ENCODE results near the gene NRG3. TPM values are rescaled to one million over a fixed set of nuclear protein-coding genes. Genes with fewer than 3 reads are reported as not detected.

NRG3 gene
- total RNA-seq, 2 donors from 2014 or later = 1.7 to 2.3 TPM

- Mint-ChIP-seq H3K4me1 (peaks cover 7% of the 10 kb centered on the region), H3K9me3 (no peaks in the 10 kb centered on the region), H3K36me3 (ENCODE audit: low read depth) (no peaks in the 10 kb centered on the region), H3K27me3 (ENCODE audit: insufficient read depth) (no peaks in the 10 kb centered on the region), H3K4me3 (no peak overlapping the region), H3K27ac (no peak overlapping the region)
- Histone ChIP-seq H3K36me3 (ENCODE audit: control insufficient read depth, insufficient read depth, low read length) (no peaks in the 10 kb centered on the region), H3K4me3 (ENCODE audit: low read length) (no peak overlapping the region), H3K9ac (ENCODE audit: extremely low read depth, low read length, poor library complexity, severe bottlenecking) (no peak overlapping the region), H3K4me1 (ENCODE audit: control insufficient read depth, insufficient read depth, low read length) (peaks cover 9% of the 10 kb centered on the region), H3K27me3 (ENCODE audit: control insufficient read depth, insufficient read depth, low read length, poor library complexity, severe bottlenecking) (no peaks in the 10 kb centered on the region), H3K27ac (ENCODE audit: low read depth, low read length) (no peak overlapping the region), H3K9me3 (ENCODE audit: control insufficient read depth, low read length) (no peaks in the 10 kb centered on the region)
- 90 to 100% methylated on average over 1 to 2 of the region's 2 CpGs for WGBS, 2 experiments (ENCODE audit: insufficient coverage in 1 of 2, insufficient read length in 1 of 2)
- DNase-seq = no peak
- no peak for TF ChIP-seq CTCF (conservative IDR thresholded peaks at IDR 0.05)
Measured at GRCh38 chr10:81900989-81901388, 26.0 kb downstream of the NRG3 start.

GRCh38 chr10:81903472-81903871 is 28.5 kb downstream of the NRG3 start:
- Histone ChIP-seq H3K36me3 (ENCODE audit: control insufficient read depth, insufficient read depth, low read length) (no peaks in the 10 kb centered on the region), H3K27me3 (ENCODE audit: control insufficient read depth, insufficient read depth, low read length, poor library complexity, severe bottlenecking) (no peaks in the 10 kb centered on the region), H3K27ac (ENCODE audit: low read depth, low read length) (no peak overlapping the region), H3K9me3 (ENCODE audit: control insufficient read depth, low read length) (no peaks in the 10 kb centered on the region), H3K4me3 (ENCODE audit: low read length) (no peak overlapping the region), H3K9ac (ENCODE audit: extremely low read depth, low read length, poor library complexity, severe bottlenecking) (no peak overlapping the region), H3K4me1 (ENCODE audit: control insufficient read depth, insufficient read depth, low read length) (peaks cover 3% of the 10 kb centered on the region)
- H3K27me3 Mint-ChIP-seq (ENCODE audit: insufficient read depth) = no peaks in the 10 kb centered on the region
- no peak overlapping the region for H3K4me3 Mint-ChIP-seq
- no peaks in the 10 kb centered on the region for H3K9me3 Mint-ChIP-seq
- no peak overlapping the region for H3K27ac Mint-ChIP-seq
- H3K4me1 Mint-ChIP-seq = peaks cover 8% of the 10 kb centered on the region
- TF ChIP-seq CTCF (conservative IDR thresholded peaks at IDR 0.05) = no peak
- WGBS, 2 experiments (ENCODE audit: insufficient coverage in 1 of 2, insufficient read length in 1 of 2) = 93 to 100% methylated on average over 3 to 4 of the region's 4 CpGs
- H3K36me3 Mint-ChIP-seq (ENCODE audit: low read depth) = no peaks in the 10 kb centered on the region
- DNase-seq = no peak

- H3K9me3 ChIP-seq (ENCODE audit: control insufficient read depth, low read length) = no peaks in the 10 kb centered on the region
- Mint-ChIP-seq H3K4me3 (no peak overlapping the region), H3K27me3 (ENCODE audit: insufficient read depth) (no peaks in the 10 kb centered on the region), H3K36me3 (ENCODE audit: low read depth) (no peaks in the 10 kb centered on the region), H3K9me3 (no peaks in the 10 kb centered on the region), H3K4me1 (peaks cover 8% of the 10 kb centered on the region), H3K27ac (no peak overlapping the region)
- H3K9ac ChIP-seq (ENCODE audit: extremely low read depth, low read length, poor library complexity, severe bottlenecking) = no peak overlapping the region
- no peaks in the 10 kb centered on the region for H3K4me1 ChIP-seq (ENCODE audit: control insufficient read depth, insufficient read depth, low read length)
- H3K36me3 ChIP-seq (ENCODE audit: control insufficient read depth, insufficient read depth, low read length) = no peaks in the 10 kb centered on the region
- no peak overlapping the region for H3K27ac ChIP-seq (ENCODE audit: low read depth, low read length)
- no peaks in the 10 kb centered on the region for H3K27me3 ChIP-seq (ENCODE audit: control insufficient read depth, insufficient read depth, low read length, poor library complexity, severe bottlenecking)
- DNase-seq = no peak
- WGBS, 2 experiments (ENCODE audit: insufficient coverage in 1 of 2, insufficient read length in 1 of 2) = 95 to 100% methylated on average over 1 to 4 of the region's 4 CpGs
- no peak for TF ChIP-seq CTCF (conservative IDR thresholded peaks at IDR 0.05)
- no peak overlapping the region for H3K4me3 ChIP-seq (ENCODE audit: low read length)
Measured at GRCh38 chr10:81905161-81905560, 30.2 kb downstream of the NRG3 start.

Measured in endodermal cell (in vitro differentiated cells).